HG02870 (cell line): Measurements from ENCODE around the gene PDE4B.

ENCODE experiments used
- ATAC-seq: cut with Tn5 transposase; IDR thresholded peaks from one replicate; pipeline ENCODE4 v1.9.1; 2021; ENCODE audit warnings: mild to moderate bottlenecking, moderate library complexity; ENCODE audit not compliant: unreplicated experiment

PDE4B gene

DNA sequence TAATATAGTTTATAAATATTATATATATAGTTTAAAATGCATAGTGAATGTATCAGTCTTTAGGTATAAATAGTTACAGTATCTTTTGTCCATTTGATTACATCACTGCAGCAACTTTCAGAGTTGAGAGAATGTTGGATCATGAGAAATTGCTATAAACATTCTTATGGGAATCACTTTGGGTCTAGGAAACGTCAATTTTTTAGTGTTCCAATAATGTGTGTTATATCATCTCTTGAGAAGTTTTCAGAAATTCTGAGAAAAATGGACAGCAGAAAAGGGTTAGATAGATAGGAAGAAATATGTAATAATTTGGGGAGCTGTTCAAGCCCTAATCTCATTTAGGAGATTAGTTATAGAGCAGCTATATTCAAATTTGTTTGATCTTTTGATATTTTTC is 556.1 kb downstream of the PDE4B start:
- ATAC-seq, result no peak

DNA sequence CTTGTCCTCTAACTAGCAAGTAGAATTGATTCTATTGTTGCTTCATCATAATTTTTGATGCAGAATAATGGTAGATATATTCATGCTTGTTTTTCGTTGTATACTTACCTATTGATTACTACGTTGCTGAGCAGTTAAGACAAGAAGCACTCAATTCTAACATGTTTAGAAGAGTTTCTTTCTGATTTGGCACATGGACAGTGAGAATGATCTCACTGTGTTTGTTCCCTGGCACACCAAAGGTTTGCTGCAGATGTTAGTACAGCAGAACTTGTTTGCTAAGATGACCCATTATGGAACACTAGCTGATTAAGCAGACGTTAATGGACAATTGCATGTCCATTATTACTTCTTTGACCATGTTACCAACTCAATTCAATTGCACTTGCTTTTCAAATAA is 556.5 kb downstream of the PDE4B start:
- no peak for ATAC-seq

DNA sequence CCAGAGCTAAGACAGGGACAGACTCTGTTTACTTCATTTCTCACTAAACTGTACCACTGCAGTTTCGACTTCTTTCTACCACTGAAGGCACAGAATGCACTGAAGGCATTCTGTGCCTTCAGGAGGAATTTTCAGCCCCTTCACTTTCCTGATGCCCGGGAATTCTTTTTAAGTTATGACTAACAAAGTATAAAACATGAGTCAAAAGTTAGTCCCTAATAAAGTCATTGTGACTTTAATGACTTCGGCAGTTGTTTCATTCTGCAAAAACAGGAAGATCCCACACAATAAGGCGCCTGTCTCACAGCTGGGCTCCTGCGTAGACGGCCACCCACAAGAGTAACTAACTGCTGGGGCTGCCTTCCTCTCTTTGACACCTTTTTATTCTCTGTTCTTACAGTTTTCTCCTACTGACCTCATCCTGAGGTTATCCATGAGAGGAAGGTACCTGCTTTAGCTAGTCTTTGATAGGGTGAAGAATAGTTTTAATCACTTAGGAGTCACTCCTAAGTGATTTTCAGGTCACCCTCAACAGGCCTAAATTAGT is 557.4 kb downstream of the PDE4B start:
- ATAC-seq, result peak; percentile 52

DNA sequence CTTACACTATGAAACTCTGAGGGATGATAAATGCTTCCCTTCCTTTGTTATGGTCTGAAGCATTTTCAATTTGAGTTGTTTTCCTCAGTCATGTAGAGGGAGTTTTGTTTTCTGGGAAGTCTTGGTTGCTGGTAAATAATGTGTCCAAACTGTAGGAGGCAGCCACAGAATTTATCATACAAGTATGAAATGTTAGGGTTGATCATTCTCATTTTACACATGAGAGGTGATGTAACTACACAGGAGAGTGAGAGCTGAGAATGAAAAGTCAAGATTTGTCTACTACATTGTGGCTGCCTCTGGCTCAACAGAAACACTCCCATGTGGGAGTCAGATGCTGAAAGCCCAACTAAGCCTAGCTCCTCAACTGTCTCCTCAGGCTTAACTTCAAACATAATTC is 558.8 kb downstream of the PDE4B start:
- ATAC-seq, result peak; percentile 43

DNA sequence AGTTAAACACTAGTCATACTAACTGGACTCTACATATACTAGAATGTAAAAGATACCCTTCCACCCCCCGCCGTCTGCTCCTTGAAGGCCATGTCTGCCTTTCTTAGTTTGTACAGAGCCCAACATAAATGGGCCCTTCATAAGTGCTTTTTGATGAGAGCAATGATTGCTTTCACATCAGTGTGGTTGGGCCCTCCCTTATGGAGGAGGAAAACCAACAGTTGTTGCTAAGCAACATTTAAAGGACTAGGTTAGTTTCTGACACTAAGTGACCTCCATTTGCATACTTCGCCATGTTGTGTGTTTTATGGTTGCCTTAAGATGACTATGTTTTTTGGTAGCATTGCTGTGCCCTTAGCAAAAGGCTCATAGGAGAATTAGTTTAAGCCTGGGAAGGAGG is 559.2 kb downstream of the PDE4B start:
- peak; percentile 47 for ATAC-seq

DNA sequence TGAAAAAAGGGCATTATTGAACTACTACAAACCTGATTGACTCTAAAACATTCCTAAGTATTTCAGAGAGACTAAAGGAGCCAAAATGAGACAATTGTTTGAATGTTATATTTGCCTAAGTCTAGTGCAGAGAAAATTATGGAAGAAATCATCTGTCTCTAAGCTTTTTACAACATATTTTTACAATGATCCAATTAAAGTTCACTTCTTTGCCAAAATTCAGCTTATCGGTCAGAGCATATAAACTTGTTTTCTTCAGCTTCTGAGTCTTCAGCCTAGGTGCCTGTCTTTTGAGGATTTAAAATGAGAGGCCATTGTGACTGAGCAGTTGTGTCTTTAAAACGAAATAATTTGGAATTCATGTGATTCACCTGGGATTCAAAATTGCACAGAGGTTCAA is 560.1 kb downstream of the PDE4B start:
- no peak for ATAC-seq

DNA sequence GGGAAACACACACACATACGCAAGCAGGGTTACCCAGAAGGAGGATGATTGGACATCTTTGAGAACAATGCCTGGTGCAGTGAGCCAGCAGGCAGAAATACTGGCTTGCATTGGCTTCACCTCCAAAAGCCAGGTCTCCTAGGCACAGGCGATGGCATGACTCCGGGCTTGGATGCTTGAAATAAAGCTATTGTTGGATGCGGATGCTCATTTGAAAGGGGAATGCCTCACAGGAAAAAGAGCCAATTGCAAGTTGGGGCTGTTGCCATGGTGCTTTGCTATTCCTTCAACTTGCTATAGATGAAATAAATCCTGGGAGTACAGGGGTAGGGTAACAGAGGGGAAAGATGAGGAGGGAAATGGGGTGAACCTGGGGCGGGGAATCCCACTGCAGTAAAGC is 560.6 kb downstream of the PDE4B start:
- no peak for ATAC-seq

DNA sequence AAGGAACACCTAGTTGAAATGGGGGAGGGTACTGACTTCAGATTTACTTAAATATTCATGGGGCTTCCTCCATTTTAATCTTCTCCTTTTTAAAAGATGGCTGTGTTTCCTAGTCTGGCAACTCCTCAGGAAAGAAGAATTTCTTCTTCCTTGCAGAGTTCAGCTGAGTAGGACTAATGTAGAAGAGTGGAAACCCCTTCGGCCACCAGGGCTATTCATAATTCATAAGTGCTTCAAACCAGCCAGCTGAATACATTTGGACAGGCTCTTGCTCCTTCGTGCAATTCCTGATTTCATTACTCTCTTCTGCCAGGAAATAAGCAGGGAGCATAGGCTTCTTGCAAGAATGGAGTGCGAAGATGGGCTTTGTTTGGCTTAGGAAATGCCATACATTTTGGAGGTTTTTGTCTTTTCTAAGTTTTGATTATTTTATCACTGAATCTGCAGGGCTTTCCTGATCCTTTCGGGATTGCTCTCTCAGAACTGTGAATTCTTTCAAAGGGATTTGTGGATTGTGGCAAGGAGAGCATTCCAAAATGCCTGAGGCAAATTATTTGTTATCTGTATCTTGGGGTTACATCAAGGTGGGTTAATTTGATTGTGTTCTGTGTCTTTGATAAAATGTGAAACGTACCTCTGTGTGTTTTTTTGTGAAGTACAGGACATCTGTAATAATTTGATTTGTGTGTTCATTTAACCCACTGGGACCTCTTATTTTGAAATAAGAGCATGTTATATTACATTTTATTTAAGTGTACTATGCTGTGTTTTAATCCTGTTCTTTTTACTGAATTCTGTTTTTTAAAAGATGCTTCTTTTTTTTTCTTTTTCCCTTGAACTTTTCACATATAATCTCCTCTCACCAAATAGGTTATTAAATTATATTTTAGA is 561.9 kb downstream of the PDE4B start:
- ATAC-seq, result no peak

DNA sequence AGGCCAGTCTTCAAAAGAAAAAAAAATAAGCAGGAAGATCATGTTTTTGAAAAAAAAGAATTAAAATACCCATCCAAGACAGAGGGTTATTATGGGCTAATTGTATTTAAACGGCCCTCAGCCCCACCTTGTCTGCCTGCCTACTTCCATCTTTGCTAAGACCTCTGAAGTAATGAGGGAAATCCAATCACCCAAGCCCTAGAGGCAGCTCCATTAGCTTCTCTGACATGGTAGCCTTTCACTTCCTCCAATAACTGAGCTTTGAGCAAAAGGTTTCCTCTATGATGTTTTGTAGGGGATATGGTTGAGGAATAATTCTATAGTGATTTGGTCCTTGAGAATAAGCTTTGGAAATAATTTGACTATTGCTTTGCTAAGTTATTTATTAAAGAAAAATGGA is 563.1 kb downstream of the PDE4B start:
- ATAC-seq, result no peak

DNA sequence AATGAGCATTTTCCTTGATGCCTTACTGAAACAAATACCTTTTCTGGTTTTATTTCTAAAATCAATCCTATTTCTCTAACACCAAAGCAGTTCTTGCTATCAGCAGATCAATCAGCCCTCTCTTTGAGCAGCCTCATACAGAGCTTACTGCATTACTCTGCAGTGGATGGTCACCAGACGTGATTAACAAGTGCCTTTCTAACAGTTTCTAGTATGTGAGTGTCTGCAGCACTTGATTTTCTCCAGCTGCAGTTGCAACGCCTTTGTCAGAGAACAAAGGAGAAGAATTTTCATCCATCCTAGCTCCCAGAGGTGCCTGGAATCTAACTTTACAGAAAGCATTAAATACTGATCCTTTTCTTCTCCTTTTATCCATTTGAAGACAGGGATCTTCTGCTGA is 563.9 kb downstream of the PDE4B start:
- ATAC-seq, result no peak

DNA sequence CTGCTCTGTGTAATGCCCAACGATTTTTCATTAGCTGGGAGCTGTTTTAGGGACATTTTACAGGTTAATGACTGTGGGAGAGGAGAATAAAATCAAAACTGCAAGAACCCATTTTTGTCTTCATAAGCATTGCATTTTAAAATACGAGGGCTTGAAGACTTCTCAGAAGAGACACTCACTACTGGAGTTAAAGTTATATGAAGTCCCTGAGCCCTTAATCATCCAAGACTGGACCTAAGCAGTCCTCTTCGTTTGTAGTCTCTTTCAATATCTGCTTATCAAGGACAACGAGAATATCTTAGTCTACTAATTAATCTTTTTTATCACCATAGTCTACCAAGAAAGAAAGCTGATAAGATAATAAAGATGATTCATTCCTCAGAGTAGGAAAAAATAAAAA is 564.3 kb downstream of the PDE4B start:
- no peak for ATAC-seq

DNA sequence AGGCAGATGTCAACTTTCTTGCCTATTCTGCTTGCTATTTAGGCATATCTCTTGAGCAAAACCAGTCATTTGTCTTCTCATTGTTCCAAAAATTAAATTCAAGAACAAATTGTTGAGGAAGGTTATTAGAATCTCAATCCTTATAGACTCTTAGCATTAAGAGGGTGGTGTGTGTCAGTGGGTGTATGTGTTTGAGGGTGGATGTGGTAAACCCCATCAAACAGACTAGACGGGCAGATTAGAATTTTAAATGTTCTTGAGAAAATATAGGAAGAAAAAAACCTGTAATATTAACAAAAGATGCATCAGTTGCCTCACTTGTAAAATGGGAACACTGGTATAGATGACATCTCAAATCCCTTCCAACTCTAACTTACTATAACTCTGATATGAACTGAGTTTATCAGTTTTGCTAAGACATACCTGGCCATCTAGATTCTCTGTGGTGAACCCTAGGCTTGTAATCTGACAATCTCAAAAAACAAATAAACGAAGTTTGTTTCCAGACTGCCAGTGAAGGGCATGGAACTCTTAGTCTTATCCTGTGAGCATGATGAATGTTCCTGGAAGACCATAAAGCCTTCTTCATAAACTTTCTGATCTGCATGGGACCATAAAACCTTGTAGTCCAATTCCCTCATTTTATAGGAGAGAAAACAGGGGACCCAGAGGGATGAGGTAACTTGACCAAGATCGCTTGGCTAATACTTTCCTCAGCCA is 564.9 kb downstream of the PDE4B start:
- ATAC-seq, result no peak

DNA sequence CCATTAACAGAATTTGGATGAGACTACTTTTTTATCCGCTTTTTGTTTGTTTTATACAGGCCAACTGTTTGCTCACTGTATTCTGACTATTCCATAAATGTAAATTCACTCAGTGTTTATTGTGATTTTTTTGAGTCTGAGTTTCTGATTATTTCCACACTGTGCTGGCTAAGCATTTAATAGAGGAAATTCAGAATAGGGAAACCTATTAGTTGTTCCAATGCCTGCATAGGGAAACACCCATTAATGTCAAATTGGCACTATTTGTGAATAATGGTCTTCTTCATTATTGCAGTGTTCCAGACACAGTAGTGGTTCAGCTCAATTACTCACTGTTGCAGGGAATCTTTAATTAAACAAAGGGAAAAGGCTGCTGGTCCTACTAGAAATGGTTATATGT is 566.6 kb downstream of the PDE4B start:
- ATAC-seq, result no peak

DNA sequence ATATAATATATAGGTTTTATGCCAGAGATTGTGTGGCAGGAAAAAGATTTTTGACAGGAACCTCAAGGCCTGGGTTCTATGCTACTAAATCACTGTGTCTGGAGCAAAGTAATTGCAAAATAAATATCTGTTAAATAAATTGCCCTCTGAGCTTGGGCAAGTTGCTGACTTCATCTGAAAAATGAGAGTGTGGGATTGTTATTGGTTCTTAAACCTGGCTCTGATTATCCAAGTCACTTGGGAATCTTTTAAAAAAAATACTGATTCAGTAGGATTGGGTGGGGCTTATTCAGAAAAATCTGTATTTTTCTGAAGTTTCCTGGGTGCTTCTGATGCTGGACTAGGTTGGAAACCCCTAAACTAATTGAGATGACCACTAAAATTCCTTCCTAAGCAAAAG is 567.1 kb downstream of the PDE4B start:
- ATAC-seq, result no peak

DNA sequence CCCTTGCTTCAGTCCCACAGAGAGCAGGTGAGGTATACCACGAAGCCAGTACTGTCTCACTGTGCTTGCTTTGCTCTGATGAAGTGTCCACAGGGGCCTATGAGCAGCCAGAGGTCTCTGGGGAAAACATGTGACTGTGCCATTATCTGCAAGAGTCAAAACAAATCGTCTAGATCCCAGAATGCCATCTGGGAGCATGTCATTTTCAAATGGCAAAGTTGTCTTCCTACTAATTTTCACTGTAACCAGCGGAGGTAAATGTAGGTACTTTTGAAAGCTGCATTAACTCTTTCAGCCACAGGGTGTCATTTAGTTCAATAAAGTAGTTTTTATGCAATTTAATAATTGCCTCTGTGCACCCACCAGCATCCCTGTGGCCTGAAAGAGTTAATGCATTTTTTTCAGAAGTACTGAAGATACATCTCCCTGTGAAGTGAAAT is 567.6 kb downstream of the PDE4B start:
- no peak for ATAC-seq

DNA sequence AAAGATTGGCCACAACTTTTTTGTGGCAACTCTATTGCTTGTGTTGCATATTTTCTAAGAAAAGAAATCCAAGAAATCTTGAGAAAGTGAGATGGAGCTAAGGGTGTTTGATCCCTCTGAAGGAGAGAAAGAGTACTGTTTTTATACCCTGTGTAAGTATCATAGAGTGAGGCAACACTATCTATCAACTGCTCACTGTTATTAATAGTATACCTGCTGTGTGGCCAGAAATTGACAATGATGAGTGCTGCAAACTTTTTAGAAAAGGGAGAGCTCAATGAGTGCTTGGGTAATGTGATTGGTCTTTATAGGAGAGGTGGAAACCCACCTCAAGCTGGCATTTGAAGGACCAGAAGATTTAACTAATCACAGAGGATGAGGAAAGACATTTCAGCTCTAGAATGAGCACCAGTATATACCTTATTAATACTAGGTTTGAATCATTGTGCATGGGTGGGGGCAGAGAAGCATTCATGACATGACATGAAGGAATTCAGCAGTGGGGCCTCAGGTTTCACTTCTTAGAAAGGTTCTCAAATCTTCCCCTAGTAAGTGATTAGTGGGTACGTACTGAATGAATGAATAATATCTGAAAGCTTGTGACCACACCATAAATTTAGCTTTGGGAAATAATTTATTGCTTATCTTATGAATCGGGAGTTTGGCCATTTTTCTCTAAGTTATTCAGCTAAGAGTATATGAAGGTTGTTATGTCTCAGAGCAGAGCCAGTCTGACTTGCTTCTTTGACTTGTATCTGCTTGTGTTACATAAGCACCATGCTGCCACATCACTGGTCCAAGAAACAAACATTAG is 572.1 kb downstream of the PDE4B start:
- ATAC-seq, result peak; percentile 82

DNA sequence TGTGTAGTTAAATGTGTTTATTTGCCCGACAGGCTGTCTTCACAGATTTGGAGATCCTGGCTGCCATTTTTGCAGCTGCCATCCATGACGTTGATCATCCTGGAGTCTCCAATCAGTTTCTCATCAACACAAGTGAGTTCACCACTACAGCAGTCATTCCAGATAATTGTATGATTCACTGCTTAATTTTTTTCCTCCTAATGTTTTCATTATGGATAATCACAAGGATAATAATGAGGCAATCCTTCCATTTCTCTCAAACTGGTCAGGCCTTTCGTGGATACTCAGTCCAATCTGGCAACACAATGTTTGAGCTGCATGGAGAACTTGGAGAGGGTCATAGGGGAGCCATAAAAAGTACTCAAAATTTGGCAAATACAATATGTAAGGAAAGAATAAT is 572.9 kb downstream of the PDE4B start:
- ATAC-seq, result no peak

DNA sequence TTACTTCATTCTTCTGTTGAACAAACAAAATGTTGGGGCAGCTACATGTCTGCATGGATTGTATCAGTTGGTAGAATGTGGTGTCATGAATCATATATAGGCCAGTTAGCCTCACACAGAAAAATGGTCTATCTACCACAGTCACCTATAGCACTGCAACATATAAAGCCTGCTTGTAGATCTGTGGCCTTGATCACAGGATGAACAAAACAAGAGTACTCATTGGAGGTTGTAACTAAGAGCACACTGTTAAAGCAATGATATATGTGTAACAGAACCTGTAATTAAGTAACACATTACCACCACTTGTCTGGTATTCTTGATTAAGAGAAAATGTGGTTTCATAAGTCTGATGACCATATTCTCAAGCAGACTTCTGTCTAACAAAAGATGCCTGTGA is 573.9 kb downstream of the PDE4B start:
- no peak for ATAC-seq

DNA sequence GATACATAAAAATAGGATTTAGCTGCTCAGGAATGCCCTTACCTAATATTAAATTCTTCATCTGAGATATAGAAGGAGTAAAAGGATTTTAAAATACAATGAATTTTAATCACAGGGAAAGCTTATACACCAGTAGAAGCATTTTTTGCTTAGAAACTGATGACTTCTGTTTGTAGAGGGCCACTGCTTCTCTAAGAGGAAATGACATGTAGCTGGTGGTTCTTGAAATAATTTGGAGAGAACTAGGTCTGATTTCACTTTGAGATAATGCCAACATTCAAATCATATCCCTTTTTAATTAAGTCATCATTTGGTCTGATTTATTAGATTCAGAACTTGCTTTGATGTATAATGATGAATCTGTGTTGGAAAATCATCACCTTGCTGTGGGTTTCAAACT is 574.7 kb downstream of the PDE4B start:
- ATAC-seq, result no peak

DNA sequence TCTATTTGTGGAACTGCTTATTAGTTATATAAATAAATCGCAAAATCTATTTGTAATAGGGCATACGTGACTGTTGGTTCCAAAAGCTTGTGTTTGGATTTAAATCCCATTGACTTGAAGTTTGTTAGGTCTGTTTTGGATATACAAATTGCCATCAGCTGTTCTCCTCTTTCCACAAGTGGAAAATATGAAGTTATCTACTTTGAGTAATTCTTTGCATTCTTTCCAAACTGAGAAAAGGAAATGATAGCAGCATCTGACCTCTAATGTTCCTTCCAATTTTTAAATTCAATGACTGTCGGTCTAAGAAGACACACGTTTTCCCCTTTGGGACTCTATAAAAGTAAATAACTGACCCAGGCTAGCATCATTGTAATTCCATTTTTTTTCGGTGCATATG is 575.6 kb downstream of the PDE4B start:
- no peak for ATAC-seq

DNA sequence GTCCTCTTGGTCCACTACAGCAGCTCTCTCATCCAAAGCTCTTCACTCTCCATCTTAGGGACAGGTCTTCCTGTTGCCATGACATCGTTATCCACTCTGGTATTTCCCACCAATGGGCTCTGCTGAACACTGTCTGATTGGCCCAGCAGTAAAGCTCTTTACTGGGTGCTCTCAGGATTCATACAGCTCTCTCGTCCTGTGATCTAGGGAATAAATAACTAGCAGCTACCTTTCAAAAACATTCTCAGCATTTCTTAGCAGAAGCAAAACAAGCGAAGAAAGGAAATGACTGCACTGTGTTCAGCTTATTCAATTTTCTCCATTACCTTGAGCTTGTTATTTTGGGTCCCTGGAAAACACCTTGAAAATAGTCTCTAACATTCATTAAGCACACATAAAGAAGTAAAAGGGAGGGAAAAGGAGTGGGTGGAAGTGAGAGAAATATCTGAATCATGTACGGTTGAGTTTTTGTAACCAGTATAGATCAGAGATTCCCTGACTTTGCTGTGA is 577.8 kb downstream of the PDE4B start:
- peak; percentile 16 for ATAC-seq
